Caco-2 (cell line): ENCODE data around the gene GPX4. TPM values are rescaled to one million over a fixed set of nuclear protein-coding genes. Genes with fewer than 3 reads are reported as not detected.
A peak's percentile ranks its signal among the peaks of the same experiment; 100 is the strongest.

ENCODE experiments used
- BruUV-seq: library from RNA; stranded (reverse); fragments of 400-500 nt; replicated peaks from 2 replicates; lab custom pipeline; 2021; lab: Mats Ljungman, UMichigan
- CTCF ChIA-PET: fragments of 300-600 bp; sonication (Branson Sonifier 250); formaldehyde crosslinking; loops from one replicate; lab custom pipeline; 2022; ENCODE audit warnings: antibody characterized with exemption; lab: Charles Lee
- POLR2A ChIA-PET: fragments of 300-600 bp; sonication (Branson Sonifier 250); formaldehyde crosslinking; loops from one replicate; lab custom pipeline; 2022; ENCODE audit warnings: antibody characterized with exemption; lab: Charles Lee
- DNase-seq, 2 experiments: peaks; one replicate each; pipeline versions ENCODE4 v3.0.0 to v3.0.0-alpha.2; 2020 to 2022
- H3K27me3 ChIP-seq: replicated peaks from 2 replicates; pipeline ENCODE4 v1.6.0; 2011; ENCODE audit warnings: low read length; ENCODE audit not compliant: control insufficient read depth, insufficient read depth
- H3K36me3 ChIP-seq: 2 replicates; pipeline ENCODE4 v1.5.1; 2011; ENCODE audit warnings: low read length; ENCODE audit not compliant: control insufficient read depth, insufficient read depth
- H3K4me1 ChIP-seq: fragments of 250-450 bp; sonication (Bioruptor Pico); 2 replicates; pipeline ENCODE4 v1.5.1; 2020; ENCODE audit warnings: mild to moderate bottlenecking
- H3K4me3 ChIP-seq: 2 replicates; pipeline ENCODE4 v1.5.1; 2011; ENCODE audit warnings: low read depth, mild to moderate bottlenecking, control low read depth, low read length
- H3K9me3 ChIP-seq: fragments of 250-450 bp; sonication (Bioruptor Pico); 2 replicates; pipeline ENCODE4 v1.5.1; 2020; ENCODE audit warnings: mild to moderate bottlenecking, moderate library complexity
- H3K27ac Mint-ChIP-seq: one replicate; pipeline ENCODE4 v1.8.0; 2022; ENCODE audit warnings: mixed read lengths; ENCODE audit not compliant: unreplicated experiment
- H3K27me3 Mint-ChIP-seq: one replicate; pipeline ENCODE4 v1.8.0; 2022; ENCODE audit warnings: mixed read lengths; ENCODE audit not compliant: insufficient read depth, unreplicated experiment
- H3K36me3 Mint-ChIP-seq: one replicate; pipeline ENCODE4 v1.8.0; 2022; ENCODE audit warnings: mild to moderate bottlenecking, mixed read lengths; ENCODE audit not compliant: insufficient read depth, unreplicated experiment
- H3K4me1 Mint-ChIP-seq: one replicate; pipeline ENCODE4 v1.8.0; 2022; ENCODE audit warnings: low read depth, mixed read lengths; ENCODE audit not compliant: unreplicated experiment
- H3K4me3 Mint-ChIP-seq: one replicate; pipeline ENCODE4 v1.8.0; 2022; ENCODE audit warnings: mild to moderate bottlenecking, moderate library complexity, mixed read lengths; ENCODE audit not compliant: unreplicated experiment
- H3K9me3 Mint-ChIP-seq: one replicate; pipeline ENCODE4 v1.8.0; 2022; ENCODE audit warnings: mixed read lengths; ENCODE audit not compliant: unreplicated experiment
- intact Hi-C: fragments of 100-400 bp; cut with micrococcal nuclease; formaldehyde crosslinking; loops from one replicate; pipeline ENCODE4 v1.10.0; 2022; ENCODE audit not compliant: unreplicated experiment
- total RNA-seq: library from RNA; stranded (reverse); gene quantifications from 2 replicates; pipeline ENCODE4 v1.2.3, GENCODE V29; 2022
- TF ChIP-seq, protein P1 (sequence below), 2 experiments: fragments of 200-600 bp in 1 of 2; IDR thresholded peaks; 1 replicate in 1 of 2; 2 replicates in 1 of 2; pipeline versions ENCODE4 v1.5.1 to v1.8.0; 2011 to 2022; ENCODE audit warnings: antibody characterized with exemption in 1 of 2, control low read depth in 1 of 2, inconsistent platforms in 1 of 2, low read depth in 1 of 2, low read length in 1 of 2, mild to moderate bottlenecking in 1 of 2, moderate library complexity in 1 of 2; ENCODE audit not compliant: insufficient read depth in 1 of 2, severe bottlenecking in 1 of 2, unreplicated experiment in 1 of 2

The GPX4 gene
- total RNA-seq, 1 experiment from 2014 or later, result 500 TPM

DNA sequence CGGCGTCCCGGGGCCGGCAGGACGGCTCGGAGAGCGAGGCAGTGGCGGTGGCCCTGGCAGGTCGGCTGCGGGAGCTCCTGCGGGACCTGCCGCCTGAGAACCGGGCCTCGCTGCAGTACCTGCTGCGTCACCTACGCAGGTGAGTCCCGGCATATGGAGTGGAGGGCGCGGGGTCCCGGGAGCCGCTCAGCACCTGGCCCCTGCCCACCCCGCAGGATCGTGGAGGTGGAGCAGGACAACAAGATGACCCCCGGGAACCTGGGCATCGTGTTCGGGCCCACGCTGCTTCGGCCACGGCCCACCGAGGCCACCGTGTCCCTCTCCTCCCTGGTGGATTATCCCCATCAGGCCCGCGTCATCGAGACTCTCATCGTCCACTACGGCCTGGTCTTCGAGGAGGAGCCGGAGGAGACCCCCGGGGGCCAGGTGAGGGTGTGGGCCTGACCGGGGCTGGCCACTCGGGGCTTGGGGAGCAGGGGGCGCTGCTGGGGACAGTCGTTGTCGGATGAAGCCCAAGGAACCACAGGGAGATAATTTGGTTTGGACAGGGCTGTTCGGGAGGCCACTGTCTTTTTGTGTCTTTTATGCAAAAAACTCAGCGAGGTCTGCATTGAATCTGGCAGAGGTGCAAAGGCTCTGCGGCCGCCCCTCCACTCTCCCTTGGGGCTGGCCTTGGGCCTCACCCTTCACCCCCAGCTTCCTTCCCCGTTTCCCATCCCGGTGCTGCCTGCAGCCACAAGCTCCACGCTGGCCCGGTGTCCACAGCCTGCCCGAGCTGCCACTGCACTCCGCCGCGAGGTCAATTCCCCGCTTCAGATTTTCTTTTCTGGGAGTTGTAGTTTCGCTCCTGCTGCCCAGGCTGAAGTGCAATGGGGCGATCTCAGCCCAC lies 20.6 kb upstream of the GPX4 start:
- no peaks in the 10 kb centered on the region for H3K9me3 Mint-ChIP-seq
- no peaks in the 10 kb centered on the region for H3K4me1 Mint-ChIP-seq
- H3K4me3 Mint-ChIP-seq, result peak overlapping the region; percentile 27
- no peaks in the 10 kb centered on the region for H3K27me3 ChIP-seq
- POLR2A ChIA-PET, result no interaction called here
- no TSS peak for BruUV-seq
- TF ChIP-seq, protein P1, sequence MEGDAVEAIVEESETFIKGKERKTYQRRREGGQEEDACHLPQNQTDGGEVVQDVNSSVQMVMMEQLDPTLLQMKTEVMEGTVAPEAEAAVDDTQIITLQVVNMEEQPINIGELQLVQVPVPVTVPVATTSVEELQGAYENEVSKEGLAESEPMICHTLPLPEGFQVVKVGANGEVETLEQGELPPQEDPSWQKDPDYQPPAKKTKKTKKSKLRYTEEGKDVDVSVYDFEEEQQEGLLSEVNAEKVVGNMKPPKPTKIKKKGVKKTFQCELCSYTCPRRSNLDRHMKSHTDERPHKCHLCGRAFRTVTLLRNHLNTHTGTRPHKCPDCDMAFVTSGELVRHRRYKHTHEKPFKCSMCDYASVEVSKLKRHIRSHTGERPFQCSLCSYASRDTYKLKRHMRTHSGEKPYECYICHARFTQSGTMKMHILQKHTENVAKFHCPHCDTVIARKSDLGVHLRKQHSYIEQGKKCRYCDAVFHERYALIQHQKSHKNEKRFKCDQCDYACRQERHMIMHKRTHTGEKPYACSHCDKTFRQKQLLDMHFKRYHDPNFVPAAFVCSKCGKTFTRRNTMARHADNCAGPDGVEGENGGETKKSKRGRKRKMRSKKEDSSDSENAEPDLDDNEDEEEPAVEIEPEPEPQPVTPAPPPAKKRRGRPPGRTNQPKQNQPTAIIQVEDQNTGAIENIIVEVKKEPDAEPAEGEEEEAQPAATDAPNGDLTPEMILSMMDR (IDR thresholded peaks at IDR 0.05; ENCODE audit: insufficient read depth in 1 of 2, low read depth in 1 of 2, low read length in 1 of 2, severe bottlenecking in 1 of 2, unreplicated experiment in 1 of 2), result no peak
- peaks cover 80% of the 10 kb centered on the region for H3K36me3 Mint-ChIP-seq
- CTCF ChIA-PET, result interaction anchor here (0.6 kb wide), 1 partner anchor 61 kb away, joined by 4 read pairs; no protein-coding TSS in a partner anchor
- no peak for DNase-seq
- no peak overlapping the region for H3K27ac Mint-ChIP-seq
- no peaks in the 10 kb centered on the region for H3K4me1 ChIP-seq
- intact Hi-C loops, result no loop called here
- H3K27me3 Mint-ChIP-seq, result no peaks in the 10 kb centered on the region
- H3K4me3 ChIP-seq, result no peak overlapping the region
- no peaks in the 10 kb centered on the region for H3K36me3 ChIP-seq
- no peaks in the 10 kb centered on the region for H3K9me3 ChIP-seq

DNA sequence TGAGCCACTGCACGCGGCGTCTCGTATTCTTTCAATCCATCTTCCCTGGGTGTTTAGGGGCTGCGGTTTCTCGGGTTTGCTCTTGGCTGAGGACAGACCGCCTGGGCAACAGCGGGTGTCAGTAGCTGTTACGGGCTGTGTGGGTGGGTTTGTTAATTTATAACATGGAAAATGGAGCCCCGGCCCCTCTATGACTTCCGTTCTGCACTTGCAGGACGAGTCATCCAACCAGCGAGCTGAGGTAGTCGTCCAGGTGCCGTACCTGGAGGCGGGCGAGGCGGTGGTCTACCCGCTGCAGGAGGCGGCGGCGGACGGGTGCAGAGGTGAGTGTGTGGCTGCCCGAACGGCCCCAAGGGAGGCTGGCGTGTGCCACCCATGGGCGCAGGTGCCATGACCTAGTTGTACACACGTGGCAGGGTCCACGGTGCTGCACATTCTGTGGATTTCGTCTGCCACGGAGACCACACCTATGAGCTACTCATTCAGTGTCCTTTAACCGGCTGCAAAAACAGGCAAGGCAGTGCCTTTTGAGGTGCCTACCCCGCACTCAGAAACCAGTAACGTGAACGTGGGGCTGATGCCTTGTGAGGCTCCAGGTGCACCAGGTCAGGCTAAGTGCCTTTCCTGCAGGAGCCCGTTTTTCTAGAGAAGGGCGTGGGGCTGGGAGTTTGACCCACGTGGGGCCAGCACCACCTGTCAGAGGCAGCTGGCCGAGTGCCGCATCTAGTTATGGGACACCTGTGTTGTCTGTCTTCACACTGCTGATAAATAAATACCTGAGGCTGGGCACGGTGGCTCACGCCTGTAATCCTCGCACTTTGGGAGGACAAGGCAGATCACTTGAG lies 19.5 kb upstream of the GPX4 start:
- Mint-ChIP-seq H3K4me3 (no peak overlapping the region), H3K27ac (peak overlapping the region; percentile 53), H3K9me3 (no peaks in the 10 kb centered on the region), H3K27me3 (no peaks in the 10 kb centered on the region), H3K36me3 (peaks cover 91% of the 10 kb centered on the region), H3K4me1 (no peaks in the 10 kb centered on the region)
- H3K9me3 ChIP-seq, result no peaks in the 10 kb centered on the region
- H3K4me1 ChIP-seq, result no peaks in the 10 kb centered on the region
- TF ChIP-seq, protein P1 (IDR thresholded peaks at IDR 0.05; ENCODE audit: insufficient read depth in 1 of 2, low read depth in 1 of 2, low read length in 1 of 2, severe bottlenecking in 1 of 2, unreplicated experiment in 1 of 2), result no peak
- H3K4me3 ChIP-seq, result no peak overlapping the region
- ChIA-PET CTCF (no interaction called here), POLR2A (interaction anchor here (0.5 kb wide), 1 partner anchor 29 kb away, joined by 3 read pairs; no protein-coding TSS in a partner anchor)
- DNase-seq, result no peak
- intact Hi-C loops, result no loop called here
- no peaks in the 10 kb centered on the region for H3K27me3 ChIP-seq
- no peaks in the 10 kb centered on the region; the same call in 1 of the 2 replicates for H3K36me3 ChIP-seq
- no TSS peak for BruUV-seq

DNA sequence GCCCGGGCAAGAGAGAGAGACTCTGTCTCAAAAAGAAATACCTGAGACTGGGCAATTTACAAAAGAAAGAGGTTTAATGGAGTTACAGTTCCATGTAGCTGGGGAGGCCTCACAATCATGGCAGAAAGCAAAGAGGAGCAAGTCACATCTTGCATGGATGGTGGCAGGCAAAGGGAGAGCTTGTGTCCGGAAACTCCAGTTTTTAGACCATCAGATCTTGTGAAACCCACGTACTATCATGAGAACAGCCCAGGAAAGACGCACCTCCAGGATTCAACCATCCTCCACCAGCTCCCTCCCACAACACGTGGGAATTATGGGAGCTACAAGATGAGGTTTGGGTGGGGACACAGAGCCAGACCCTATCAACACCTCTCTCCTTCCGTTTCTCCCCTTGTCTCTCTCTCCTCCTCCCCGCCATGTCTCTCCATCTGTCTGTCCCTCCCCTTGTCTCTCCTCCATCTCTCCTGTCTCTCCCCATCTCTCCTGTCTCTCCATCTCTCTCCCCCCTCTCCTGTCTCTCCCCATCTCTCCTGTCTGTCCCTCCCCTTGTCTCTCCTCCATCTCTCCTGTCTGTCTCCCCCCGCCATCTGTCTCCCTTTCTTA lies 18.6 kb upstream of the GPX4 start:
- Histone ChIP-seq H3K4me3 (no peak overlapping the region), H3K27me3 (no peaks in the 10 kb centered on the region), H3K4me1 (no peaks in the 10 kb centered on the region), H3K36me3 (no peaks in the 10 kb centered on the region; the same call in 1 of the 2 replicates), H3K9me3 (no peaks in the 10 kb centered on the region)
- no peak for DNase-seq
- ChIA-PET CTCF (no interaction called here), POLR2A (no interaction called here)
- TF ChIP-seq, protein P1 (IDR thresholded peaks at IDR 0.05; ENCODE audit: insufficient read depth in 1 of 2, low read depth in 1 of 2, low read length in 1 of 2, severe bottlenecking in 1 of 2, unreplicated experiment in 1 of 2), result no peak
- Mint-ChIP-seq H3K27ac (peak overlapping the region; percentile 53), H3K27me3 (no peaks in the 10 kb centered on the region), H3K4me1 (no peaks in the 10 kb centered on the region), H3K9me3 (no peaks in the 10 kb centered on the region), H3K4me3 (no peak overlapping the region), H3K36me3 (peaks cover 90% of the 10 kb centered on the region)
- BruUV-seq, result no TSS peak
- intact Hi-C loops, result no loop called here
